K562 (cell line): ENCODE results near the gene TANK. TPM values are rescaled to one million over a fixed set of nuclear protein-coding genes. Genes with fewer than 3 reads are reported as not detected.

Experiments used
- ARID3B ChIP-seq: fragments of 250-450 bp; sonication (Bioruptor Pico); IDR thresholded peaks from 2 replicates; pipeline ENCODE4 v1.4.0; 2020; ENCODE audit warnings: borderline replicate concordance
- CLOCK ChIP-seq: fragments of 250-450 bp; sonication (Bioruptor Pico); IDR thresholded peaks from 2 replicates; pipeline ENCODE4 v1.4.0; 2020; ENCODE audit warnings: mild to moderate bottlenecking, moderate library complexity, borderline replicate concordance
- DMBX1 ChIP-seq: fragments of 250-450 bp; sonication (Bioruptor Pico); IDR thresholded peaks from 2 replicates; pipeline ENCODE4 v1.8.0; 2022; ENCODE audit warnings: inconsistent platforms, mild to moderate bottlenecking, moderate library complexity, borderline replicate concordance
- EGR1 ChIP-seq: fragments of 450-650 bp; conservative IDR thresholded peaks from 2 replicates; pipeline ENCODE4 v1.6.1; 2017; ENCODE audit warnings: mild to moderate bottlenecking
- ETS2 ChIP-seq: IDR thresholded peaks from 2 replicates; pipeline ENCODE4 v1.6.1; 2016; ENCODE audit warnings: borderline replicate concordance, missing genetic modification characterization, mild to moderate bottlenecking, moderate library complexity, missing compliant biosample characterization; ENCODE audit not compliant: poor library complexity, severe bottlenecking
- FOXK2 ChIP-seq, 2 experiments: fragments of 450-650 bp; IDR thresholded peaks in 1 of 2; conservative IDR thresholded peaks in 1 of 2; 2 replicates each; pipeline ENCODE4 v1.6.1; 2016; ENCODE audit warnings: low read depth in 2 of 2, mild to moderate bottlenecking in 1 of 2
- FOXP4 ChIP-seq: sonication (generic); formaldehyde crosslinking; IDR thresholded peaks from 2 replicates; pipeline ENCODE4 v1.8.0; 2022; ENCODE audit warnings: mild to moderate bottlenecking, missing genetic modification reagents, borderline replicate concordance
- GATAD2B ChIP-seq: fragments of 450-650 bp; IDR thresholded peaks from 2 replicates; pipeline ENCODE4 v1.6.1; 2017; ENCODE audit warnings: mild to moderate bottlenecking, borderline replicate concordance
- IFI16 ChIP-seq: fragments of 250-450 bp; sonication (Bioruptor Pico); IDR thresholded peaks from 2 replicates; pipeline ENCODE4 v2.1.2; 2022; ENCODE audit warnings: mild to moderate bottlenecking, inconsistent platforms
- KDM2B ChIP-seq: fragments of 250-450 bp; sonication (Bioruptor Pico); IDR thresholded peaks from 2 replicates; pipeline ENCODE4 v1.8.0; 2021; ENCODE audit warnings: mild to moderate bottlenecking, moderate library complexity
- MAFF ChIP-seq: IDR thresholded peaks from 2 replicates; pipeline ENCODE4 v1.6.1; 2012; ENCODE audit warnings: low read length, improper control_type of control experiment
- NFATC3 ChIP-seq: fragments of 450-650 bp; IDR thresholded peaks from 2 replicates; pipeline ENCODE4 v1.6.1; 2017; ENCODE audit warnings: mild to moderate bottlenecking
- NR0B1 ChIP-seq: fragments of 450-650 bp; IDR thresholded peaks from one replicate; pipeline ENCODE4 v1.6.1; 2018; ENCODE audit warnings: mild to moderate bottlenecking, moderate library complexity; ENCODE audit not compliant: partially characterized antibody
- RBM14 ChIP-seq: fragments of 200-400 bp; formaldehyde crosslinking; IDR thresholded peaks from 2 replicates; pipeline ENCODE4 v1.6.1; 2018; ENCODE audit warnings: low read depth, mild to moderate bottlenecking, low read length, moderate library complexity, borderline replicate concordance; ENCODE audit not compliant: insufficient read depth
- SAFB2 ChIP-seq: fragments of 200-400 bp; formaldehyde crosslinking; IDR thresholded peaks from 2 replicates; pipeline ENCODE4 v1.6.1; 2018; ENCODE audit warnings: borderline replicate concordance, low read length, low read depth, moderate library complexity; ENCODE audit not compliant: severe bottlenecking
- SRSF1 ChIP-seq: fragments of 200-400 bp; formaldehyde crosslinking; IDR thresholded peaks from 2 replicates; pipeline ENCODE4 v1.6.1; 2017; ENCODE audit warnings: mild to moderate bottlenecking, low read depth, low read length, moderate library complexity
- TEAD1 ChIP-seq, 2 experiments: fragments of 450-650 bp in 1 of 2; sonication (generic) in 1 of 2; formaldehyde crosslinking; IDR thresholded peaks; 2 replicates each; pipeline versions ENCODE4 v1.4.0 to v1.8.0; 2020 to 2022; ENCODE audit warnings: mild to moderate bottlenecking in 2 of 2, missing genetic modification reagents in 1 of 2
- ZFP36 ChIP-seq: fragments of 150-350 bp; IDR thresholded peaks from 2 replicates; pipeline ENCODE4 v1.6.1; 2018; ENCODE audit warnings: low read length, low read depth; ENCODE audit not compliant: partially characterized antibody
- ZNF778 ChIP-seq: fragments of 450-650 bp; formaldehyde crosslinking; IDR thresholded peaks from 2 replicates; pipeline ENCODE4 v1.4.0; 2020; ENCODE audit warnings: mild to moderate bottlenecking, moderate library complexity
- polyA plus RNA-seq, 8 experiments: library from polyadenylated mRNA; depleted of rRNA in 4 of 8; stranded (reverse) in 5 of 8; unstranded in 3 of 8; fragments of >200 nt; fragmentation: Nextera tagmentation in 2 of 8; fragmentation: Illumina TruSeq in 1 of 8; extraction: Ambion mirVana in 2 of 8; extraction: Trizol in 1 of 8; gene quantifications; 2 replicates each; pipeline versions ENCODE4 v1.2.1 to v1.2.3, GENCODE V29; 2011 to 2014; ENCODE audit warnings: inconsistent platforms in 1 of 8, missing spikeins in 1 of 8
- total RNA-seq, 7 experiments: library from RNA; depleted of rRNA in 6 of 7; stranded (reverse); fragments of >200 nt in 6 of 7; fragmentation: Illumina TruSeq in 2 of 7; extraction: Trizol in 2 of 7; gene quantifications; 2 replicates each; pipeline versions ENCODE4 v1.2.1 to v1.2.3, GENCODE V29; 2011 to 2021; ENCODE audit warnings: low replicate concordance in 1 of 7

The TANK gene
- total and polyA plus RNA-seq, 9 of the 15 experiments (the other 6 are each of a cell fraction or from before 2014, with no cell fraction given), result 43.0 to 91.5 (median 54.4) TPM

- no peak for TF ChIP-seq RBM14
- no peak for TF ChIP-seq SRSF1
- no peak for TF ChIP-seq IFI16 (CRISPR knock-in tag)
- TF ChIP-seq CLOCK, result no peak
- no peak for TF ChIP-seq ETS2 (tag)
- no peak for TF ChIP-seq NR0B1
- TF ChIP-seq KDM2B (CRISPR knock-in tag), result no peak
- TF ChIP-seq EGR1, result peak; percentile 88
- no peak for TF ChIP-seq NFATC3
- 0 out of 4 replicates have a peak, but pooled peaks of 1 of the 2 experiments have one; percentile 28 for TF ChIP-seq TEAD1 (CRISPR knock-in tag; IDR thresholded peaks at IDR 0.05)
- TF ChIP-seq ZFP36, result no peak
- TF ChIP-seq DMBX1 (CRISPR knock-in tag), result 0 out of 2 replicates have a peak, but pooled peaks have one; percentile 8
- TF ChIP-seq ZNF778 (CRISPR knock-in tag), result no peak
- TF ChIP-seq FOXK2 (conservative IDR thresholded peaks at IDR 0.05 in 1 of 2, IDR thresholded peaks at IDR 0.05 in 1 of 2; ENCODE audit: low read depth in 2 of 2), result 0 out of 4 replicates have a peak, but pooled peaks have one; percentile 35 to 36
- TF ChIP-seq MAFF, result no peak
- TF ChIP-seq FOXP4, result no peak
- no peak for TF ChIP-seq ARID3B (CRISPR knock-in tag)
- no peak for TF ChIP-seq SAFB2
- no peak for TF ChIP-seq GATAD2B
Measured at GRCh38 chr2:161160226-161161073, at the start of gene TANK (continued).
